ENCODE measurements around the gene CROCC2.

The CROCC2 gene

DNA sequence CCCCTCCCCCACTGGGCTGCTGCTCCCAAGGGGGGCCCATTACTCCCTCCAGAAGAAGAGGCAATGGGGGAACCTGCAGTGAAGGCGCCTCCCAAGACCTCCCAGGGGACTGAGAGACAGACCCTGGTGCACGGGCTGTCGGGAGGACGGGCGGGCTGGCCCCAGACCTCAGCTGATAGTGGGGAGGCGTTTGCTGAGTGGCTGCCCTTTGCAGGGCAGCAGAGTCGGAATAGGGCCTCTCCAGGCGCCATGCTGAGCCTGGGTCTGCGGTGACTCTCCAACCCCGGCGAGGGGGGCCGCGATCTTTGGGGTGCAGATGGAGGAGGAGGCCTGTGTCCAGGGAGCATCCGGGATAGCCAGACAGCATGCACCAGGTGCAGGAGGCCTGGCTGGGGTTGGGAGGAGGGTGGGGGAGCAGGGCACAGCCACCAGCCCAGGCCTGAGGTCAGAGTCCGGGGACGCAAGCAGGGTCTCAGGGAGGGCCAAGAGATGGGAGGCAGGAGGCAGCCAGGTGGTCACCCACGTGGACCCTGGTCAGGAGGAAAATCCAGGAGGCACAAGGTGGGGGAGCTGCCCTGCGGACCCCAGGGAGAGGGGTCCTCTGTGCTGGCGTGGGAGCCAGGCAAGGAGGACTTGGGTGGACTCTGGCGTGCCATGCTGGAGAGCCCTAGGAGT is 11.0 kb downstream of the CROCC2 start:
- no peak overlapping the region for H3K27ac ChIP-seq (ENCODE audit: low read depth, low read length)
- TF ChIP-seq, protein P1, sequence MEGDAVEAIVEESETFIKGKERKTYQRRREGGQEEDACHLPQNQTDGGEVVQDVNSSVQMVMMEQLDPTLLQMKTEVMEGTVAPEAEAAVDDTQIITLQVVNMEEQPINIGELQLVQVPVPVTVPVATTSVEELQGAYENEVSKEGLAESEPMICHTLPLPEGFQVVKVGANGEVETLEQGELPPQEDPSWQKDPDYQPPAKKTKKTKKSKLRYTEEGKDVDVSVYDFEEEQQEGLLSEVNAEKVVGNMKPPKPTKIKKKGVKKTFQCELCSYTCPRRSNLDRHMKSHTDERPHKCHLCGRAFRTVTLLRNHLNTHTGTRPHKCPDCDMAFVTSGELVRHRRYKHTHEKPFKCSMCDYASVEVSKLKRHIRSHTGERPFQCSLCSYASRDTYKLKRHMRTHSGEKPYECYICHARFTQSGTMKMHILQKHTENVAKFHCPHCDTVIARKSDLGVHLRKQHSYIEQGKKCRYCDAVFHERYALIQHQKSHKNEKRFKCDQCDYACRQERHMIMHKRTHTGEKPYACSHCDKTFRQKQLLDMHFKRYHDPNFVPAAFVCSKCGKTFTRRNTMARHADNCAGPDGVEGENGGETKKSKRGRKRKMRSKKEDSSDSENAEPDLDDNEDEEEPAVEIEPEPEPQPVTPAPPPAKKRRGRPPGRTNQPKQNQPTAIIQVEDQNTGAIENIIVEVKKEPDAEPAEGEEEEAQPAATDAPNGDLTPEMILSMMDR (IDR thresholded peaks at IDR 0.05; ENCODE audit: low read depth, low read length, poor library complexity, severe bottlenecking): no peak
- TF ChIP-seq EZH2phosphoT487 (IDR thresholded peaks at IDR 0.05; ENCODE audit: borderline replicate concordance, low read length): no peak
- no peak overlapping the region for H3K4me2 ChIP-seq (ENCODE audit: low read length)
- no peaks in the 10 kb centered on the region for H3F3A ChIP-seq (ENCODE audit: control insufficient read depth, insufficient read depth)
- no peaks in the 10 kb centered on the region for H4K20me1 ChIP-seq (ENCODE audit: control insufficient read depth, insufficient read depth, low read depth, low read length)
- H3K36me3 ChIP-seq (ENCODE audit: control insufficient read depth, low read length): no peaks in the 10 kb centered on the region
- no peaks in the 10 kb centered on the region for H3K9me2 ChIP-seq (replicated peaks; ENCODE audit: control insufficient read depth, low read length)
- H3K27me3 ChIP-seq (ENCODE audit: control insufficient read depth, low read length): peaks cover 11% of the 10 kb centered on the region
- H3K4me3 ChIP-seq (ENCODE audit: low read length): no peak overlapping the region
- H3K9me3 ChIP-seq (ENCODE audit: control insufficient read depth, insufficient read depth, low read length): no peaks in the 10 kb centered on the region
- no peaks in the 10 kb centered on the region for H3K79me2 ChIP-seq (ENCODE audit: control insufficient read depth, low read length)
- H3K4me1 ChIP-seq (ENCODE audit: control insufficient read depth, low read length): no peaks in the 10 kb centered on the region; the same call in 1 of the 2 replicates

DNA sequence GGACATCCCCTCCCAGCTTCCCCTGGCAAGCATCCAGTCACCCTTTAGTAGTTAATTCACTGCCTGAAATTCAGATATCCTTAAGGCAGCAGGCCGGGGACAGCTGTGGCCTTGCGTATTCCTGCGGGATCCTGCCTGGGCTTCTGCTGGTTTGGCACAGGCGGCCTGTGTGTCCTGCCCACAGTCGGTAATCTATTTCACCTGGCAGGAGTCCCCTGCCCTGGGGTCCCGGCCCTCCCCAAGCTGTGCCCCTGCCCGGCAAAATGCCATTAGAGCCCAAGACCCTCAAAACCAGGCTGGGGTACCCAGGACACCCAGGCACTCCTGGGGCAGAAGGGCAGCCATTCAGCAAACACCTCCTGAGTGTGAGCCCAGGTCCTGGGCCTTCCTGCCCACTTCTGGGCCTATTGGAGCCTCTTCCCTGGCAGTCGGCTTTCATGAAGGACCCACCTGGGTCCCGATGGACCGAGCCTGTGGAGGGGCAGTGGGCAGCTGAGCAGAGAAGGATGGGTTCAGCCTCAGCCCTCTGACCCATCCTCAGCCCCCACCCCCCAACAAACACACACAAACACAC is 11.6 kb downstream of the CROCC2 start:
- Histone ChIP-seq H3K9me3 (ENCODE audit: control insufficient read depth, insufficient read depth, low read length) (no peaks in the 10 kb centered on the region), H3K79me2 (ENCODE audit: control insufficient read depth, low read length) (no peaks in the 10 kb centered on the region), H3K4me3 (ENCODE audit: low read length) (no peak overlapping the region), H3F3A (ENCODE audit: control insufficient read depth, insufficient read depth) (no peaks in the 10 kb centered on the region), H3K9me2 (replicated peaks; ENCODE audit: control insufficient read depth, low read length) (no peaks in the 10 kb centered on the region), H4K20me1 (ENCODE audit: control insufficient read depth, insufficient read depth, low read depth, low read length) (no peaks in the 10 kb centered on the region), H3K27me3 (ENCODE audit: control insufficient read depth, low read length) (peaks cover 8% of the 10 kb centered on the region), H3K4me2 (ENCODE audit: low read length) (no peak overlapping the region), H3K27ac (ENCODE audit: low read depth, low read length) (no peak overlapping the region), H3K4me1 (ENCODE audit: control insufficient read depth, low read length) (no peaks in the 10 kb centered on the region; the same call in 1 of the 2 replicates), H3K36me3 (ENCODE audit: control insufficient read depth, low read length) (no peaks in the 10 kb centered on the region)
- TF ChIP-seq, protein P1 (IDR thresholded peaks at IDR 0.05; ENCODE audit: low read depth, low read length, poor library complexity, severe bottlenecking): no peak
- TF ChIP-seq EZH2phosphoT487 (IDR thresholded peaks at IDR 0.05; ENCODE audit: borderline replicate concordance, low read length): no peak

DNA sequence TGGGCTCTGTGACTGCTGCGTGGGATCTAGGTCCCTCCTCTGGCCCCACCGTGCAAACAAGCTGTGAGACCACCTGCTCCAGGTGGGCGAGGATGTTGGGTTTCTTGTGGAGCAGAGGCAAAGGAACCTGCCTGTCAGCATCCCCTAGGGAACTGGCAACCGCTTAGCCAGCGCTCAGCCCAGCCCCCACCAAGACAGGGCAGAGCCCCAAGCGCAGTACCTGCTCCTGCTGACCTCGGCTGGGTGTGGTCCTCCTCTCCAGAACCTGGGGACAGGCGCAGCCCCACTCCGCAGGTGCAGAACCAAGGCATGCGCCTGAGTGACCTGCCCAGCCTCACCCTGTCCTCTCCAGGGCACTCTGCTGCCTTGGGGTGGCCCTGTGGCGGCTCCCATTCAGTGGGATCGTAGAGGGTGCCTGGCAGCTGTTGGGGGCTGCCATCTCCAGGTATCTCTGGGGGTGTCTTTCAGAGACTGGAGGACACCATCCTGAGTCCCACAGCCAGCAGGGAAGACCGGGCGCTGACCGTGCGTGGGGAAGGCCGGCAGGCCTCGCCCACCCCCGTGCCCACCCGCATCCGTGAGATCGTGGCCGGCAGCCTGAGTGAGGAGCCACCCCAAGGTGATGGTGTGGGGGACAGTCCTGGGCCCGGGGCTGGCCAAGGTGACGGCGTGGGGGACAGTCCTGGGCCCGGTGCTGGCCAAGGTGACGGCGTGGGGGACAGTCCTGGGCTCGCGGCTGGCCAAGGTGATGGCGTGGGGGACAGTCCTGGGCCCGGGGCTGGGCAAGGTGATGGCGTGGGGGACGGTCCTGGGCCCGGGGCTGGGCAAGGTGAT is 12.3 kb downstream of the CROCC2 start:
- no peaks in the 10 kb centered on the region for H3F3A ChIP-seq (ENCODE audit: control insufficient read depth, insufficient read depth)
- H3K4me1 ChIP-seq (ENCODE audit: control insufficient read depth, low read length): no peaks in the 10 kb centered on the region; the same call in 1 of the 2 replicates
- no peaks in the 10 kb centered on the region for H3K79me2 ChIP-seq (ENCODE audit: control insufficient read depth, low read length)
- TF ChIP-seq, protein P1 (IDR thresholded peaks at IDR 0.05; ENCODE audit: low read depth, low read length, poor library complexity, severe bottlenecking): no peak
- TF ChIP-seq EZH2phosphoT487 (IDR thresholded peaks at IDR 0.05; ENCODE audit: borderline replicate concordance, low read length): no peak
- H3K27me3 ChIP-seq (ENCODE audit: control insufficient read depth, low read length): peaks cover 8% of the 10 kb centered on the region
- no peak overlapping the region for H3K4me2 ChIP-seq (ENCODE audit: low read length)
- H4K20me1 ChIP-seq (ENCODE audit: control insufficient read depth, insufficient read depth, low read depth, low read length): no peaks in the 10 kb centered on the region
- no peaks in the 10 kb centered on the region for H3K9me2 ChIP-seq (replicated peaks; ENCODE audit: control insufficient read depth, low read length)
- H3K9me3 ChIP-seq (ENCODE audit: control insufficient read depth, insufficient read depth, low read length): no peaks in the 10 kb centered on the region
- H3K4me3 ChIP-seq (ENCODE audit: low read length): no peak overlapping the region
- no peak overlapping the region for H3K27ac ChIP-seq (ENCODE audit: low read depth, low read length)
- no peaks in the 10 kb centered on the region for H3K36me3 ChIP-seq (ENCODE audit: control insufficient read depth, low read length)
